Neural progenitor cell (in vitro differentiated cells): ENCODE results near the gene ITM2A. TPM values are rescaled to one million over a fixed set of nuclear protein-coding genes. Genes with fewer than 3 reads are reported as not detected.
A peak's percentile ranks its signal among the peaks of the same experiment; 100 is the strongest.

Source experiments
- DNase-seq: peaks from one replicate; pipeline ENCODE4 v3.0.0-alpha.2; 2016; ENCODE audit warnings: low spot score
- H2AFZ ChIP-seq: fragments of 200-600 bp; sonication (generic); replicated peaks from 2 replicates; pipeline ENCODE4 v1.6.1; 2016; ENCODE audit warnings: antibody characterized with exemption
- H3F3A ChIP-seq: fragments of 200-600 bp; sonication (generic); 2 replicates; pipeline ENCODE4 v1.6.1; 2016; ENCODE audit warnings: antibody characterized with exemption, low read depth
- H3K27ac ChIP-seq: fragments of 200-600 bp; sonication (generic); 2 replicates; pipeline ENCODE4 v1.5.1; 2016; ENCODE audit warnings: mild to moderate bottlenecking
- H3K27me3 ChIP-seq: fragments of 200-600 bp; sonication (generic); 2 replicates; pipeline ENCODE4 v1.6.1; 2016; ENCODE audit warnings: mild to moderate bottlenecking, moderate library complexity
- H3K36me3 ChIP-seq: fragments of 200-600 bp; sonication (generic); 2 replicates; pipeline ENCODE4 v1.5.1; 2016
- H3K4me1 ChIP-seq: fragments of 200-600 bp; sonication (generic); 2 replicates; pipeline ENCODE4 v1.6.1; 2016; ENCODE audit warnings: mixed run types
- H3K4me2 ChIP-seq: fragments of 200-600 bp; sonication (generic); 2 replicates; pipeline ENCODE4 v1.6.1; 2016
- H3K4me3 ChIP-seq: fragments of 200-600 bp; sonication (generic); 2 replicates; pipeline ENCODE4 v1.5.1; 2016
- H3K79me2 ChIP-seq: fragments of 200-600 bp; sonication (generic); 2 replicates; pipeline ENCODE4 v1.6.1; 2016; ENCODE audit warnings: low read depth
- H3K9ac ChIP-seq: fragments of 200-600 bp; sonication (generic); 2 replicates; pipeline ENCODE4 v1.6.1; 2016
- H3K9me3 ChIP-seq: fragments of 200-600 bp; sonication (generic); 2 replicates; pipeline ENCODE4 v1.5.1; 2016; ENCODE audit warnings: low read depth
- H4K20me1 ChIP-seq: fragments of 200-600 bp; sonication (generic); 2 replicates; pipeline ENCODE4 v1.6.1; 2016; ENCODE audit warnings: low read depth
- H3K27ac Mint-ChIP-seq: 3 replicates; pipeline ENCODE4 v1.8.0; 2021; ENCODE audit warnings: mixed read lengths
- H3K27me3 Mint-ChIP-seq: 2 replicates; pipeline ENCODE4 v1.8.0; 2022; ENCODE audit warnings: low read depth, mild to moderate bottlenecking, inconsistent platforms, moderate library complexity, mixed read lengths; ENCODE audit not compliant: insufficient read depth
- H3K36me3 Mint-ChIP-seq: 3 replicates; pipeline ENCODE4 v1.8.0; 2021; ENCODE audit warnings: mixed read lengths
- H3K4me1 Mint-ChIP-seq: 3 replicates; pipeline ENCODE4 v1.8.0; 2021; ENCODE audit warnings: mixed read lengths
- H3K4me3 Mint-ChIP-seq: 3 replicates; pipeline ENCODE4 v1.8.0; 2021; ENCODE audit warnings: mild to moderate bottlenecking, moderate library complexity, mixed read lengths
- H3K9me3 Mint-ChIP-seq: 3 replicates; pipeline ENCODE4 v1.8.0; 2020; ENCODE audit warnings: mixed read lengths
- EZH2 ChIP-seq: fragments of 200-600 bp; sonication (generic); IDR thresholded peaks from 2 replicates; pipeline ENCODE4 v1.6.1; 2017; ENCODE audit warnings: antibody characterized with exemption, mild to moderate bottlenecking, moderate library complexity
- EZH2phosphoT487 ChIP-seq: fragments of 200-600 bp; sonication (generic); IDR thresholded peaks from 2 replicates; pipeline ENCODE4 v1.6.1; 2017; ENCODE audit warnings: antibody characterized with exemption
- total RNA-seq: library from RNA; depleted of rRNA; stranded (reverse); fragments of >200 nt; gene quantifications from 2 replicates; pipeline ENCODE4 v1.2.3, GENCODE V29; 2015; ENCODE audit warnings: low replicate concordance
- TF ChIP-seq, protein P1 (sequence below): fragments of 200-600 bp; sonication (generic); IDR thresholded peaks from 2 replicates; pipeline ENCODE4 v1.5.1; 2017; ENCODE audit warnings: antibody characterized with exemption, mild to moderate bottlenecking

The ITM2A gene
- total RNA-seq, 1 donor from 2014 or later, result 2.2 TPM

DNA sequence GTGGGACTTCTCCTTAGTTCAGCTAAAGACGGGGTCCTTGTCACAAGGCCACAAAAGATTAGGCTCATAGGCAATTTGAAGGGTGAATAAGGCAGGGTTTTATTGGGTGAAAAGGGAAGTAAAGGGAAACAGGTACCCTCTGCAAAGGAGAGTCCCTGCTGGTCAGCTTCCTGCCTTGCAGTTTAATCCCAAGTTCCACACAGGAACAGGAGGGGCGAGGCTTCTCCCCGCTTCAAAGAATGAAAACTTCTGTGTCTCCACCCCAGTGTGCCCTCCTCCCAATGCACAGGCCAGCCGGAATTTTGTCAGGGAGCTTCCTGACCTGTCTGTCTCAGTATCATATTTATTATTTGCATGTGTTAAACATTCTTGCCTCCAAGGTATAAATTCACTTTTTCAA, 37.1 kb downstream of the ITM2A start:
- Mint-ChIP-seq H3K36me3 (no peaks in the 10 kb centered on the region), H3K27me3 (no peaks in the 10 kb centered on the region), H3K4me3 (no peak overlapping the region), H3K9me3 (no peaks in the 10 kb centered on the region), H3K27ac (no peak overlapping the region), H3K4me1 (no peaks in the 10 kb centered on the region)
- Histone ChIP-seq H3K9ac (no peak overlapping the region), H3K27ac (no peak overlapping the region), H3K36me3 (no peaks in the 10 kb centered on the region), H3K9me3 (no peaks in the 10 kb centered on the region), H3K79me2 (no peaks in the 10 kb centered on the region), H3K4me2 (no peak overlapping the region), H2AFZ (no peak overlapping the region), H4K20me1 (no peaks in the 10 kb centered on the region), H3K4me3 (no peak overlapping the region), H3F3A (no peaks in the 10 kb centered on the region), H3K27me3 (no peaks in the 10 kb centered on the region), H3K4me1 (no peaks in the 10 kb centered on the region)
- DNase-seq, result peak; percentile 47
- no peak for TF ChIP-seq EZH2phosphoT487
- TF ChIP-seq, protein P1, sequence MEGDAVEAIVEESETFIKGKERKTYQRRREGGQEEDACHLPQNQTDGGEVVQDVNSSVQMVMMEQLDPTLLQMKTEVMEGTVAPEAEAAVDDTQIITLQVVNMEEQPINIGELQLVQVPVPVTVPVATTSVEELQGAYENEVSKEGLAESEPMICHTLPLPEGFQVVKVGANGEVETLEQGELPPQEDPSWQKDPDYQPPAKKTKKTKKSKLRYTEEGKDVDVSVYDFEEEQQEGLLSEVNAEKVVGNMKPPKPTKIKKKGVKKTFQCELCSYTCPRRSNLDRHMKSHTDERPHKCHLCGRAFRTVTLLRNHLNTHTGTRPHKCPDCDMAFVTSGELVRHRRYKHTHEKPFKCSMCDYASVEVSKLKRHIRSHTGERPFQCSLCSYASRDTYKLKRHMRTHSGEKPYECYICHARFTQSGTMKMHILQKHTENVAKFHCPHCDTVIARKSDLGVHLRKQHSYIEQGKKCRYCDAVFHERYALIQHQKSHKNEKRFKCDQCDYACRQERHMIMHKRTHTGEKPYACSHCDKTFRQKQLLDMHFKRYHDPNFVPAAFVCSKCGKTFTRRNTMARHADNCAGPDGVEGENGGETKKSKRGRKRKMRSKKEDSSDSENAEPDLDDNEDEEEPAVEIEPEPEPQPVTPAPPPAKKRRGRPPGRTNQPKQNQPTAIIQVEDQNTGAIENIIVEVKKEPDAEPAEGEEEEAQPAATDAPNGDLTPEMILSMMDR, result peak; percentile 17

DNA sequence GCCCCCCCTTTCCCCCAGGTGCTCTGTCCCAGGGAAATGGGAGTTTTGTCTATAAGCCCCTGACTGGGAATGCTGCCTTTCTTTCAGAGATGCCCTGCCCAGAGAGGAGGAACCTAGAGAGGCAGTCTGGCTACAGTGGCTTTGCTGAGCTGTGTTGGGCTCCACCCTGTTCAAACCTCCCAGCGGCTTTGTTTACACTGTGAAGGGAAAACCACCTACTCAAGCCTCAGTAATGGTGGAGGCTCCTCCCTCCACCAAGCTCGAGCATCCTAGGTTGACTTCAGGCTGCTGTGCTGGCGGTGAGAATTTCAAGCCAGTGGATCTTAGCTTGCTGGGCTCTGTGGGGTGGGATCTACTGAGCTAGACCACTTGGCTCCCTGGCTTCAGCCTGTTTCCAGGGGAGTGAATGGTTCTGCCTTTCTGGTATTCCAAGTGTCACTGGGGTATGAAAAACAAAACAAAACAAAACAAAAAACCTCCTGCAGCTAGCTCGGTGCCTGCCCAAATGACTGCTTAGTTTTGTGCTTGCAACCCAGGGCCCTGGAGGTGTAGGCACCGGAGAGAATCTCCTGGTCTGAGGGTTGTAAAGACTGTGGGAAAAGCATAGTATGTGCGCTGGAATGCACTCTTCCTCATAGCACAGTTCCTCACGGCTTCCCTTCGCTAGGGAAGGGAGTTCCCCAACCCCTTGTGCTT, 41.7 kb downstream of the ITM2A start:
- Histone ChIP-seq H3F3A (no peaks in the 10 kb centered on the region), H2AFZ (peak overlapping the region; percentile 42), H3K27ac (no peak overlapping the region), H3K9ac (no peak overlapping the region), H3K36me3 (no peaks in the 10 kb centered on the region), H3K4me1 (no peaks in the 10 kb centered on the region), H4K20me1 (no peaks in the 10 kb centered on the region), H3K4me3 (no peak overlapping the region), H3K9me3 (no peaks in the 10 kb centered on the region), H3K4me2 (no peak overlapping the region), H3K27me3 (no peaks in the 10 kb centered on the region), H3K79me2 (no peaks in the 10 kb centered on the region)
- H3K4me1 Mint-ChIP-seq, result no peaks in the 10 kb centered on the region
- DNase-seq, result peak; percentile 14
- H3K27ac Mint-ChIP-seq, result no peak overlapping the region
- H3K36me3 Mint-ChIP-seq, result no peaks in the 10 kb centered on the region
- no peaks in the 10 kb centered on the region for H3K27me3 Mint-ChIP-seq
- no peak for TF ChIP-seq EZH2
- TF ChIP-seq EZH2phosphoT487, result no peak
- no peak overlapping the region for H3K4me3 Mint-ChIP-seq
- no peaks in the 10 kb centered on the region for H3K9me3 Mint-ChIP-seq

Other genes starting within 250 kb of the ITM2A start
- gene GPR174, start 222.6 kb downstream of the ITM2A start, total RNA-seq, result not detected in 2 replicates